ENCODE results near the gene CTIF. TPM values are rescaled to one million over a fixed set of nuclear protein-coding genes. Genes with fewer than 3 reads are reported as not detected.

Gene CTIF
- polyA plus RNA-seq, 1 donor from 2014 or later: 50.2 TPM

DNA sequence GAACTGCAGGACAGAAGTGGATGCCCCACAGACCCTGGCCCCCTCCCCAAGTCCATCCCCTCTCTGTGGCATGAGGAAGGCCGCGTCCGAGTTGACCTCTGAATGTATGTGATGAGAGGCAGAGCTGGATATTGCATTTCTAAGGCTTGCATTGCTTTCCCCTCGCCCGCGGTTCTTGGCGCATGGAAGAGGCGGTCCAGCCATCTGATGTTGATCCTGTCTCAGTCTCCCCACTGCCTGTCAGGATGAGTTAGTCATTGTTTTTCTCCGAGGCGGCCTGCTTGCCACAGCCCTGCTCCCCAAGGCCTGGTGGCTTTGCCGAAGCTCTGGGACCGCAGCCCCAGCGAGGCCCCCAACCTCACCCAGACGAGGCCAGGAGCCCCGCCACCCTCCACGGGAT, 323.3 kb downstream of the CTIF start:
- H3K9me2 ChIP-seq (ENCODE audit: insufficient read depth, low read length): no peaks in the 10 kb centered on the region
- no peaks in the 10 kb centered on the region for H3K36me3 ChIP-seq (ENCODE audit: insufficient read depth, low read length)
- no peaks in the 10 kb centered on the region for H3K9me3 ChIP-seq (ENCODE audit: low read length)
- H3F3A ChIP-seq (ENCODE audit: insufficient read depth, low read length, poor library complexity, severe bottlenecking): no peaks in the 10 kb centered on the region
- no peaks in the 10 kb centered on the region for H4K20me1 ChIP-seq (ENCODE audit: insufficient read depth)
- TF ChIP-seq MXI1 (conservative IDR thresholded peaks at IDR 0.05; ENCODE audit: poor library complexity, severe bottlenecking): no peak
- TF ChIP-seq, protein P1, sequence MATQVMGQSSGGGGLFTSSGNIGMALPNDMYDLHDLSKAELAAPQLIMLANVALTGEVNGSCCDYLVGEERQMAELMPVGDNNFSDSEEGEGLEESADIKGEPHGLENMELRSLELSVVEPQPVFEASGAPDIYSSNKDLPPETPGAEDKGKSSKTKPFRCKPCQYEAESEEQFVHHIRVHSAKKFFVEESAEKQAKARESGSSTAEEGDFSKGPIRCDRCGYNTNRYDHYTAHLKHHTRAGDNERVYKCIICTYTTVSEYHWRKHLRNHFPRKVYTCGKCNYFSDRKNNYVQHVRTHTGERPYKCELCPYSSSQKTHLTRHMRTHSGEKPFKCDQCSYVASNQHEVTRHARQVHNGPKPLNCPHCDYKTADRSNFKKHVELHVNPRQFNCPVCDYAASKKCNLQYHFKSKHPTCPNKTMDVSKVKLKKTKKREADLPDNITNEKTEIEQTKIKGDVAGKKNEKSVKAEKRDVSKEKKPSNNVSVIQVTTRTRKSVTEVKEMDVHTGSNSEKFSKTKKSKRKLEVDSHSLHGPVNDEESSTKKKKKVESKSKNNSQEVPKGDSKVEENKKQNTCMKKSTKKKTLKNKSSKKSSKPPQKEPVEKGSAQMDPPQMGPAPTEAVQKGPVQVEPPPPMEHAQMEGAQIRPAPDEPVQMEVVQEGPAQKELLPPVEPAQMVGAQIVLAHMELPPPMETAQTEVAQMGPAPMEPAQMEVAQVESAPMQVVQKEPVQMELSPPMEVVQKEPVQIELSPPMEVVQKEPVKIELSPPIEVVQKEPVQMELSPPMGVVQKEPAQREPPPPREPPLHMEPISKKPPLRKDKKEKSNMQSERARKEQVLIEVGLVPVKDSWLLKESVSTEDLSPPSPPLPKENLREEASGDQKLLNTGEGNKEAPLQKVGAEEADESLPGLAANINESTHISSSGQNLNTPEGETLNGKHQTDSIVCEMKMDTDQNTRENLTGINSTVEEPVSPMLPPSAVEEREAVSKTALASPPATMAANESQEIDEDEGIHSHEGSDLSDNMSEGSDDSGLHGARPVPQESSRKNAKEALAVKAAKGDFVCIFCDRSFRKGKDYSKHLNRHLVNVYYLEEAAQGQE (IDR thresholded peaks at IDR 0.05; ENCODE audit: borderline replicate concordance): no peak
- TF ChIP-seq TAF1 (IDR thresholded peaks at IDR 0.05; ENCODE audit: low read depth): no peak
- no peak for TF ChIP-seq SMC3 (conservative IDR thresholded peaks at IDR 0.05; ENCODE audit: poor library complexity)
- TF ChIP-seq POLR2AphosphoS5 (IDR thresholded peaks at IDR 0.05): no peak
- no peak for TF ChIP-seq EZH2 (IDR thresholded peaks at IDR 0.05; ENCODE audit: borderline replicate concordance, insufficient read depth, low read length, poor library complexity, severe bottlenecking)
- TF ChIP-seq, protein P2, sequence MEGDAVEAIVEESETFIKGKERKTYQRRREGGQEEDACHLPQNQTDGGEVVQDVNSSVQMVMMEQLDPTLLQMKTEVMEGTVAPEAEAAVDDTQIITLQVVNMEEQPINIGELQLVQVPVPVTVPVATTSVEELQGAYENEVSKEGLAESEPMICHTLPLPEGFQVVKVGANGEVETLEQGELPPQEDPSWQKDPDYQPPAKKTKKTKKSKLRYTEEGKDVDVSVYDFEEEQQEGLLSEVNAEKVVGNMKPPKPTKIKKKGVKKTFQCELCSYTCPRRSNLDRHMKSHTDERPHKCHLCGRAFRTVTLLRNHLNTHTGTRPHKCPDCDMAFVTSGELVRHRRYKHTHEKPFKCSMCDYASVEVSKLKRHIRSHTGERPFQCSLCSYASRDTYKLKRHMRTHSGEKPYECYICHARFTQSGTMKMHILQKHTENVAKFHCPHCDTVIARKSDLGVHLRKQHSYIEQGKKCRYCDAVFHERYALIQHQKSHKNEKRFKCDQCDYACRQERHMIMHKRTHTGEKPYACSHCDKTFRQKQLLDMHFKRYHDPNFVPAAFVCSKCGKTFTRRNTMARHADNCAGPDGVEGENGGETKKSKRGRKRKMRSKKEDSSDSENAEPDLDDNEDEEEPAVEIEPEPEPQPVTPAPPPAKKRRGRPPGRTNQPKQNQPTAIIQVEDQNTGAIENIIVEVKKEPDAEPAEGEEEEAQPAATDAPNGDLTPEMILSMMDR (IDR thresholded peaks at IDR 0.05; ENCODE audit: poor library complexity, severe bottlenecking): no peak
- TF ChIP-seq EP300 (conservative IDR thresholded peaks at IDR 0.05; ENCODE audit: poor library complexity, severe bottlenecking): no peak
- H3K9ac ChIP-seq (ENCODE audit: low read length): no peak overlapping the region
- H3K4me2 ChIP-seq (ENCODE audit: low read length): no peak overlapping the region
- no peak overlapping the region for H3K27ac ChIP-seq (ENCODE audit: low read length)
- no peak overlapping the region for H3K4me3 ChIP-seq (ENCODE audit: low read length)
- no peaks in the 10 kb centered on the region for H3K27me3 ChIP-seq (ENCODE audit: insufficient read depth, low read depth, low read length)
- no peak overlapping the region for H2AFZ ChIP-seq (ENCODE audit: low read depth, low read length)
- no peaks in the 10 kb centered on the region for H3K79me2 ChIP-seq (replicated peaks; ENCODE audit: insufficient read depth, low read length)

DNA sequence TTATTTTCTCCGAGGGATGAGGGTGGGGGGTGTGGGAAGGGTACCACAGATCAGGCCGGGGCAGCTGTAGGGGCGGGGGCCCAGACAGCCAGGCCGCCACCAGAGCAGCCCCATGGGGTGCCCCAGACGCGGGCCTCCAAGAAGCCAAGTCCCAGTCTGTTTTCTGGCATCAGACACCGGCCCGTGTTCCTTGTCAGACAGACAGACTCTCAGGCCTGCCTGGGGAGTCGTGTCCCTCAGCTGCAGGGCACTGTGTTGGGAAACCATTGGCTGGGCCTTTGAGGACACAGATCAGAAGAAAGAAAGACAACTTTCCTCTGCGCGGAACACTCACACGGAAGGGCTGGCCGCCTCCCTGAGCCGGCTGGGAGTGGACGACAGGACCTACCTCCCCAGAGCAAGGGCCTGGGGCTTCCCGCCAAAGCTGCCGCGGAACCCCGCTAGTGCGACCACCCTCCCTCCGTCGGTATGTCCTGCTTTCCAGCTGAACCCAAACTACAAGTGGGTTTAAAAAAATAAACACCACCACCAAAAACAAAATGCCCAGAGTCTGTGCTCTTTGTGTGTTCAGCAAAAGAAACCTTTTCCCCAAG, 323.9 kb downstream of the CTIF start:
- no peak overlapping the region for H2AFZ ChIP-seq (ENCODE audit: low read depth, low read length)
- no peak overlapping the region for H3K4me3 ChIP-seq (ENCODE audit: low read length)
- no peaks in the 10 kb centered on the region for H3K9me2 ChIP-seq (ENCODE audit: insufficient read depth, low read length)
- H3K4me2 ChIP-seq (ENCODE audit: low read length): no peak overlapping the region
- no peak for TF ChIP-seq MXI1 (conservative IDR thresholded peaks at IDR 0.05; ENCODE audit: poor library complexity, severe bottlenecking)
- no peak for TF ChIP-seq RAD21 (conservative IDR thresholded peaks at IDR 0.05)
- TF ChIP-seq EP300 (conservative IDR thresholded peaks at IDR 0.05; ENCODE audit: poor library complexity, severe bottlenecking): no peak
- TF ChIP-seq POLR2AphosphoS5 (IDR thresholded peaks at IDR 0.05): no peak
- no peak for TF ChIP-seq EZH2 (IDR thresholded peaks at IDR 0.05; ENCODE audit: borderline replicate concordance, insufficient read depth, low read length, poor library complexity, severe bottlenecking)
- TF ChIP-seq, protein P2 (IDR thresholded peaks at IDR 0.05; ENCODE audit: poor library complexity, severe bottlenecking): no peak
- TF ChIP-seq TAF1 (IDR thresholded peaks at IDR 0.05; ENCODE audit: low read depth): no peak
- TF ChIP-seq, protein P1 (IDR thresholded peaks at IDR 0.05; ENCODE audit: borderline replicate concordance): no peak
- no peak for TF ChIP-seq SMC3 (conservative IDR thresholded peaks at IDR 0.05; ENCODE audit: poor library complexity)
- no peaks in the 10 kb centered on the region for H3K36me3 ChIP-seq (ENCODE audit: insufficient read depth, low read length)
- H3F3A ChIP-seq (ENCODE audit: insufficient read depth, low read length, poor library complexity, severe bottlenecking): no peaks in the 10 kb centered on the region
- no peaks in the 10 kb centered on the region for H4K20me1 ChIP-seq (ENCODE audit: insufficient read depth)
- no peaks in the 10 kb centered on the region for H3K79me2 ChIP-seq (replicated peaks; ENCODE audit: insufficient read depth, low read length)
- H3K27me3 ChIP-seq (ENCODE audit: insufficient read depth, low read depth, low read length): no peaks in the 10 kb centered on the region
- no peak overlapping the region for H3K27ac ChIP-seq (ENCODE audit: low read length)
- H3K9ac ChIP-seq (ENCODE audit: low read length): no peak overlapping the region
- no peaks in the 10 kb centered on the region for H3K9me3 ChIP-seq (ENCODE audit: low read length)

Measured in neural cell (in vitro differentiated cells).